RCC 7860 (cell line): ENCODE measurements around the gene SNX2.
"Not testable (repeated sequence)": the region's sequence is repeated elsewhere in the genome, so short reads cannot be mapped to it uniquely, and the experiment has no call there.

ENCODE experiments used
- DNase-seq: peaks from one replicate; pipeline ENCODE4 v3.0.0-alpha.2; 2015; ENCODE audit warnings: low spot score
- FAIRE-seq: peaks from 2 replicates; lab custom pipeline; 2012; peaks lifted over from hg19 to GRCh38; lab: Jason Lieb, UNC

The SNX2 gene, protein sequence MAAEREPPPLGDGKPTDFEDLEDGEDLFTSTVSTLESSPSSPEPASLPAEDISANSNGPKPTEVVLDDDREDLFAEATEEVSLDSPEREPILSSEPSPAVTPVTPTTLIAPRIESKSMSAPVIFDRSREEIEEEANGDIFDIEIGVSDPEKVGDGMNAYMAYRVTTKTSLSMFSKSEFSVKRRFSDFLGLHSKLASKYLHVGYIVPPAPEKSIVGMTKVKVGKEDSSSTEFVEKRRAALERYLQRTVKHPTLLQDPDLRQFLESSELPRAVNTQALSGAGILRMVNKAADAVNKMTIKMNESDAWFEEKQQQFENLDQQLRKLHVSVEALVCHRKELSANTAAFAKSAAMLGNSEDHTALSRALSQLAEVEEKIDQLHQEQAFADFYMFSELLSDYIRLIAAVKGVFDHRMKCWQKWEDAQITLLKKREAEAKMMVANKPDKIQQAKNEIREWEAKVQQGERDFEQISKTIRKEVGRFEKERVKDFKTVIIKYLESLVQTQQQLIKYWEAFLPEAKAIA

DNA sequence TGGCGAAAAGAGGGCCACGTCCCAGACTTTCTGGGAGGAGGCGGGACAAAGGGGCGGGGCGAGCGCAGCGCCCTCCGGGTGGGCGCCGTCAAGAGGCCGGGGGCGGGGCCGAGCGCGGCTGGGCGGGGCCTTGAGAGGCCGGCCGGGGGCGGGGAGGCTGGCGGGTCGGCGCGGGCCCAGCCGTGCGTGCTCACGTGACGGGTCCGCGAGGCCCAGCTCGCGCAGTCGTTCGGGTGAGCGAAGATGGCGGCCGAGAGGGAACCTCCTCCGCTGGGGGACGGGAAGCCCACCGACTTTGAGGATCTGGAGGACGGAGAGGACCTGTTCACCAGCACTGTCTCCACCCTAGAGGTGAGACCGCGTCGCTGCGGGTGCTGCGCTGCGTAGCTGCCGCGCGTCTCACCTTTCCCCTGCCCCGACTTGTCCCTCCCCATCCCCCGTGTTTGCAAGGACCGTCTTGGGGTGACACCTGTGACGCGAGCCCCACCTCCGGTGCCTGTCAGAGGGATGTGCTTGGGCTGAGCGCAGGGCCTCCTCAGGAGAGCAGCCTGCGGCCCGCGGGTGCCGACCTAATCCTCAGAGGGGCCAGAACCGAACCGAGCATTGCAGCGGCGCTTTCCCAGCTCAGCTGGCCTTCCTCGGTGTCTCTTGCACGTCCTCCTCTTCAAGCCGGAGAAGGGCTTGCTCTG, at the start of gene SNX2:
Gene SNX2 (plus strand): TSS at position 220 of the 689 bp plus-strand sequence. CDS start 24 bp downstream, at position 244.
- no peak for FAIRE-seq
- DNase-seq = peak; percentile 48

DNA sequence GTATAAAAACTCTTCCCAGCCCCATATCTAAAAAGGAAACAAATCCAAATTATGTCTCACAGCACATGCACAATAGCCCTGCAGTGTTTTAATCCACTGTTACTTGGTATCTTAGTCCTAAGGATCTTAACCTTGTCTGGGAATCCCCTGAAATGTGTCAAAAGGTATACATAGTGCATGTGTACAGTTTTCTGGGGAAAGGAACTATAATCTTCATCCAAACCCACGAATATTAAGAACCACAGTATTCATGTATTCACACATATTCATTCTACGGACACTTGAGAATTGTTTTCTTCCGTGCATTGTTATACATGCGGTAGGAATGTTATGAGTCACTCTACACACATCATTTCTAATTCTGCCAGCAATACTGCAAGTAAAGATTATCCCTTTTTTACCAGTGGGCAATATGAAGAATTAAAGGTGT, 47.8 kb upstream of the SNX2 start:
- FAIRE-seq (peak; percentile 50), DNase-seq (peak; percentile 13)

DNA sequence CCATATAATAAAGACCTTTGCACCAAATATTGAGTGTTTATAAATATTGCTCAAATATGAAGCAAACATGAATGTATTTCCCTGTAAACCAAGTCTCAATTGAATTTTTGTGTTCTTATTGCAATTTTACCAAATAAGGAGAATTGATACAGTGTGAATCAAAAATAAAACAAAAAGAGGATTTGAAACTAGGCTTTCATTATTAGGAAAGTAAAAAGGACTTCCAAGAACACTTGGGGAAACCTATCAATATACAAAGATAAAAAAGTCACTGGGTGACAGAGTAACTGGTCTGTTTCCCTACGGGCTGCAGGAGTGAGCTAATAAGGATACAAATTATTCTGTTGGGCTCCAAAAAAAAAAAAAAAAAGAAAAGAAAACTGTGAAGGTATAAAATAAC, 44.8 kb upstream of the SNX2 start:
- no peak for FAIRE-seq
- DNase-seq = no peak

DNA sequence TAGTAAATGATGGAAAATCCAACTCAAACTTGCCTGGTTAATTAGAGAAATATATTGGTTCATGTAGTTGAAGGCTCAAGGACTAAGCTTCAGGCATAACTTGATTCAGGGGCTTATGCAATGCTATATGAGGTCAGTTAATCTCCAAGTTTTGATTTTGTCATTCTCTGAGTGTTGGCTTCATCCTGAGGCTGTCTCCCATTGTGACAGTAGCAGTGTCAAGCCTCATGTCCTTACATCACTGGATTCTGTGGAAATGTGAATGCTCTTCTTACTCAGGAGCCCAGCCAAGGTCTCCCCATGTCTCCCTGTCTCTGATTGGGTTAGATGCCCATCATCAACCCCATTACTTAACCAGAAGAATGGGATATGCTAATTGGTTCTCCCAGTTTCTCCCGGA, 44.4 kb upstream of the SNX2 start:
- DNase-seq (no peak), FAIRE-seq (no peak)

DNA sequence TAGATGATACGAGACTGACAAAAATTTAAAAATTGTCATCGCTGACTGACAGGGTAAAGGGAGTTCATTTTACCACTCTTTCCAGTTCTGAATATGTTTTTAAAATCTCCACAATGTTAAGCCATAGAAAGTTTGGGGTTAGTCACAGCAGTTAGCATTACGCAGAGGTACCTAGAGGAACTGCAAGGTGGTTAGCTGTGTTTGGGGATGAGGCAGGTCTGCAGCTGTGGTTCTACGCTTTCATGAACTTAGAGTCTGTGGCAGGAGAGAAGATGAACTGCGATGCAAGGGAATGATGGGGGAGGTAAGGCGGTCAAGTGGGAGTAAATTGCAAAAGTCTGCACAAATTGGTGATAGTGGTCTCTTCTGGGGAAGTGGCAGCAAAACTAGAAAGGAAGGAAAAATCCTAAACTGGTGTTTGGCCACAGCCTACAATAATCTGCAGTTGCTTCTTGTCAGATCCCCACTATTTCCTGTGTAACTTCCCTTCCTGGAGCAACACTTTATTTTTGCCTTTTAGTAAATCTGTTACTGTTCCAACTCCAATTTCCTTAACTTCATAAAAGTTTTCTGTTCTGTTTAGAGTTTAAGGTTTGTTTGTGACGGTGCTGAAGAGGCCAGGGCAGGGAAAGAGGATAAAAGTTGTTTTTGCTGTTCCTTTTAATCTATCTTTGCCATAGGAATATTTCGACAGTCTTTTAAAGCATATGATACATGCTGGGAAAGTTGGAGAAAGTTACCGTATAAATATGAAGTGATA, 38.6 kb upstream of the SNX2 start:
- DNase-seq (no peak), FAIRE-seq (no peak)

DNA sequence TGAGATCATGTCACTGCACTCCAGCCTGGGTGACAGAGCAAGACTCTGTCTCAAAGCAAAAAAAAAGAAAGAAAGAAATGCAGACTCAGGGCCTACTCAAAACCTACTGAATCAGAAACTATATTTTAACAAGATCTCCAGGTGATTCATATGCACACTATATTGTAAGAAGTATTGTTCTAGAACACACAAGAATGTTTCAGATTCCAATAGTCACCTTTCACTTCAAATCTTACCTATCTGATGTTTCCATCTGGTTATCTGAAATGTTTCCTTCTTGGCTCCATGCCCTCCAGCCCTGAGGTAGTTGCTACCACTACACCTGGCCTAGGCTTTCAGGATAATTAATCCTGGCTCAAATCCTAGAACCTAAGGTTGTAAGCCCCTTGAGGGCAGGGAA, 36.8 kb upstream of the SNX2 start:
- DNase-seq (no peak), FAIRE-seq (no peak)

DNA sequence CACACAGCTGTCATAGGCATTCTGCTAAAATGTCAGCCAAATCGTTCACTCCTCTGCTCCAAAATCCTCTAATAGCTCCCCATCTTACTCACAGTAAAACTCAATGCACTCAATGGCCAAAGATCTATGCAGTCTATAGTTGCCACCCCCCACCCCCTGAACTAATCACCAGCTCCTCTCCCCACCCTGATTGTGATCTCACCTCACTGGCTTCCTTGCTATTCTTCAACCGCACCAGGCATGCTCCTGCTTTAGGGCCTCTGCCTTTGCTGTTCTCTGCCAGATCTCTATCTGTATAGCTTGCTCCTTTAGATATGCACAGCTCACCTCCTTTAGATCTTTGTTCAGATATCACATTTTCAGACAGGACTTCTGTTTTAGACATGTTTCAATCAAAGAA, 33.2 kb upstream of the SNX2 start:
- FAIRE-seq = no peak

DNA sequence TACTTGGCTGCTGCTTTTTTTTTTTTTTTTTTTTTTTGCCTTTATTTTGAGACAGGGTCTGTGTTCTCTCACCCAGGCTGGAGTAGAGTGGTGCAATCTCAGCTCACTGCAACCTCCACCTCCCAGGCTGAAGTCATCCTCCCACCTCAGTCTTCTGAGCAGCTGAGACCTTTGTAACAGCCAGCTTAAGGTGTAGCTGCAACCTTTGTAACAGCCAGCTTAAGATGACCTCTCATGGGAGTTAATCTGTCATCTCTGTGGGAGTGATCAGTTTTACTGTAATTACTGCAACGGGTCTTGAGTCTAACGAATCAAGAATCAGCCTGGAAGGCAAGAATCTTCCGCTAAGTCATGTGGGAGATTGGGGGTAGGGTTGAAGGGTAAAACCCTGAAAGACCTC, 31.6 kb upstream of the SNX2 start:
- FAIRE-seq (no peak), DNase-seq (no peak)

More for the DNA sequence above, 33.2 kb upstream of the SNX2 start:
- DNase-seq = no peak

DNA sequence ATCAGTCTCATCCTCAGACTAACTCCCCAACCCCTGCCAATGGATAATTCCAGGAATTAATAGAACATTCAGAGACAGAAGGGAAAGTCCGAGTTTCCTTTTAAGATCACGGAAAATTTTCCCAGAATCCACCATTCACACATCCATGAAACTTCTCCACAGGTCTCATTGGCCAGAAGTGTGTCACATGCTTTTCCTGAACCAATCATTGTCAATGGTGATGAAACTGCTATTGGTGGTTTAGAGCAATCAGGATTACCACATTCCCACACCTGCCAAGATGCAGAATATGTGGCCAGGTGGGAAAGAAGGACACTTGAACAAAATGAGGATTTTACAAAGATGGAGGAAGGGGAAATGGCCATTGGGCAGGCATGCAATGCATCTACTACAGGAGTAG, 29.3 kb upstream of the SNX2 start:
- FAIRE-seq (no peak), DNase-seq (no peak)

DNA sequence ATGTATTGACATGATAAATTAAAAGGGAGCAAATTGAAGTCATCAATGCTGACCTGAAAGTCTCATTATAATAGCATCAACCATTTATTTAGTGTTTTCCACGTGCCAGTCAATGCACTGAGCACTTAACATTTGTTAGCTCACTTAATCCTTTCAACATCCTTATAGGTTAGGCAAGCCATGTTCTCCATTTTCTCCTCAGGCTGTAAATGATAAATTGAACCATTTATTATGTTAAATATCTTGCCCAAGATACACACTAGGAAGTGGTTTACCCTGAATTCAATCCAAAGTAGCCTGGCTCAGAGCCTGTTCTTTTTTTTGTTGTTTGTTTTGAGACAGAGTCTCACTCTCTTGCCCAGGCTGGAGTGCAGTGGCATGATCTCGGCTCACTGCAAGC, 25.0 kb upstream of the SNX2 start:
- no peak for FAIRE-seq
- no peak for DNase-seq

DNA sequence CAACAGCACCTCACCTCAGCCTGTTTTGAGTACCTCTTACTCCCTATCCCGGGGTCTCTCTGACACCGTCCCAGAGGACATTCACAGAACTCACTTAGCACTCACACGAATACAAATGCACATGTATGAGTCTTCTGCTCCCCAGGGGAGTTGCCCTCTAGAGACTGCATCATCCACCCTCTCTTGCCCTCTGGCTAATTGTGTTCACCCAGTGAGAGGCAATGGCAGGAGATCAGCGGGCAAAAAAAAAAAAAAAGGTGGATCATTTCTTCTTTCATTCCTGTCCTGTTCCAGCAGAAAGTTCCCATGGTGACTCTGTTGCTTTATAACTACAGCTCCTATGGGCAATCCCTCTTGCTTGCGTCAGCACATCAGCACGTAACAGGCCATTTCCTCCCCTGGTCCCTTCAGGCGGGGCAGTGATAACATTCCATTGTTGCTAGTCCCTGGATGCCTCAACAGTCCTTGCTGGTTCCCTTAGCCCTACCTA, 23.5 kb upstream of the SNX2 start:
- FAIRE-seq (no peak), DNase-seq (no peak)

DNA sequence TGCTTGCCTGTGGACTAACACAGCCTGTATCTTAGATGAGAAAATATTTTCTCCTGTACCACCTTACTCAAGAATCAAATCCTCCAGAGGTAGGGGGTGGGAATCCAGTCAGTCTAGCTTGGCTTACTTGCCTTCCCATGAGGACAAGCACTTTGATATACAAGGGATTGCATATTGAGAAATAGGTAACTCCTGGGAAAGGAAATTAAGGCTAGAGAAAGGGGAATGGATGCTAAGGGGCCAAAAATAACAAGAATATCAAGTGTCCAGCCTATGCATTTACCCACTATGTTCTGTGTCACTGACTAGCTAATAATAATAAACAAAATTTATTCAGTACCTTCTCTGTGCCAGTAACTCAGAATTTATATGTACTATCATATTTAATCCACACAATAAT, 21.4 kb upstream of the SNX2 start:
- FAIRE-seq (no peak), DNase-seq (no peak)

DNA sequence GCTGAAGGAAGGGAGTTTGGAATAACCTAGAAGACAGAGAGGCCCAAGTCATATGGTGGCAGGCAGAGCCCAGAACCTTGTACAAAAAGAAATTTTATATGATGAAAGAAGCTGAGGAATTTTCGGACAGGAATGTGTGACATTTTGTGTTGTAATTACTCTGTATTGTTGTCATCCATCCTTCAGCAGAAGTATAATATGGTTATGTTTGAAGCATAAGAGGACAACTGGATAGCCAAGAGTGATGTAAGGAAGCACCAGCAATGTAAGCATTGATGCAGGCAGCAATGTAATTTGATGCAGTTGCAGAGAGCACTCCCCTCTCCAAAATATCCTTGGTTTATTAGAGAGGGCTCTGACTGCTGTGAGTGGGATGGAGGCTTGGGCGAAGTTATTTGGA, 19.1 kb upstream of the SNX2 start:
- FAIRE-seq = no peak
- no peak for DNase-seq

DNA sequence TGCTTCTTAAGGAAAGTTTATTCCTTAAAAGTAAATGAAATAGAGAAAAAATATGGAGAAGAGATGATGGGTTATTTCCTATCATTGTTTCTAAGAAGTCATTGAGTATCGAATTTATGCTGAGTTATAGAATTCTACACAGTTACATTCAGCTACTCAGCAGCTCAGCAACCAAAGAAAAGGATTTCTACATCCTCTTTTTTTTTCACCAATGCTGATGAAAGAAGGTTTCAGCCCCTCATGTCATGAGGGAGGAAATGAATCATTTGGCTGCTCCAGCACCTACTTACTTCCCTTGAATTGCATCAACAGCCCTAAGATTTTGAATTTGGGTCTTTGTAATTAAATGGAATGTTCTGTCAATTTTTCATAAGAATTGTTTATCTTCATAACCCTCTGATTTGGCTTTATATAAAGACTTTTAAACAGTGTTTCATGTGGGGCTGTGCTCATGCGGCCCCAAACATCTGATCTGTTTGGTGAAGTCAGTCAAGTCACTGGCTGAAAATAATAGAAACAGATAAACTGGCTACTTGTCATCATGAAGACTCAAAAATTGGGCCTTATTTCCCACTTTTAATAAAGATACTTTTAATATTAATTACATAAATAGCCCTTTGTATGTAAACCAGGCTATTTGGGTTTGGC, 18.5 kb upstream of the SNX2 start:
- no peak for DNase-seq

DNA sequence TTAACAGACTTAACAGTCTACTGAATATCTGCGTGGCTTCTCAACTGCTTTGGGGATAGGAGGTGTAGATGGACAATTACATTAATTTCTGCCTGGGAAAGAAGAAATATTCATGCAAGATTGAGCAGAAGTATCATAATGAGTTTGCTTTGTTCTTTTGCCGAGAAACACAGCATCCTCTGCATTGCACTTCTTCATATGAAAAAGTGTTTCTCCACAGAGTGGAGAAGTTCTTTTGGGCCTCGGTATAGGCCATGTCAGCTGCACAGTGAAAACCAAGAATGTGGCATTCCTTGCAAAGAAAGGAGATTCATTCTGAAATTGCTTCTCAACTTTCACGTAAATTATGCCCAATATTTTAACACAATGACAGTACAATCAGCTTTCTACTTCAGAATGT, 17.6 kb upstream of the SNX2 start:
- DNase-seq (no peak), FAIRE-seq (no peak)

More for the DNA sequence above, 18.5 kb upstream of the SNX2 start:
- FAIRE-seq = no peak

DNA sequence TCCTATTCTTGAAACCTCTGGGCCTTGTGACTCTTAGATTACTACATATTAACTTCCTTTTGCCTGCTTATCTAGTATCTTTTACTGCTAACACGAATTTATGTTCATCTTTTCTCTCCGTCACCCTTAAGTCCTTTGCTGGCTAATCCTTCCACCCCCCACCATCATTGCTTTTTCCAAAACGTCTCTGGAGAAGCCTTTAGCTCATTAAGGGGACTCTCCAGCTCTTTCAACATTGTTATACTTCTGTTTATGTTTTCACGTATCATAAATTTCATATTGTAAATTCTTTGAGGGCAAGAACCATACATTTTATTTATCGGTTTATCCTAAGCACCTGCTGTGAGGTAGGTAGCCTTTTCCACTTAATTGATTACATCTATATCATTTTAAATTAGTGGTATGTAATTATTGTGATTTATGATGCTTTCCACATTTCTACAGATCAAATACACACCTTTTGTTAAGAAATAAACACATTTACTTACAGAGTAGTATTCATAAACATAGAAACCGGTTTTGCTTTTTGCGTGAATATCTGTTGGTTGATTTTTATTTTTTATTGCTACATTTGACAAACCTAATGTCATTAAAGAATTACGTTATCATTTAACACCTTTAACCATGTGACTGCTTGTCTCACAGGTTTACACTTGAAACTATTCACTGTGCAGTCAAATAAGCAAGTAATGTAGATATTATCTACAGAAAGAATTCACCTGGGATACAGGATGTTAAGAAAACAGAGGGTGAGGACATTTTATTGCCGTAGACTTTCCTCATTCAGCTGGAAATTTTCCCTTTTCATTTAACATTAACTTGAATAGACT, 15.4 kb upstream of the SNX2 start:
- no peak for DNase-seq
- no peak for FAIRE-seq

DNA sequence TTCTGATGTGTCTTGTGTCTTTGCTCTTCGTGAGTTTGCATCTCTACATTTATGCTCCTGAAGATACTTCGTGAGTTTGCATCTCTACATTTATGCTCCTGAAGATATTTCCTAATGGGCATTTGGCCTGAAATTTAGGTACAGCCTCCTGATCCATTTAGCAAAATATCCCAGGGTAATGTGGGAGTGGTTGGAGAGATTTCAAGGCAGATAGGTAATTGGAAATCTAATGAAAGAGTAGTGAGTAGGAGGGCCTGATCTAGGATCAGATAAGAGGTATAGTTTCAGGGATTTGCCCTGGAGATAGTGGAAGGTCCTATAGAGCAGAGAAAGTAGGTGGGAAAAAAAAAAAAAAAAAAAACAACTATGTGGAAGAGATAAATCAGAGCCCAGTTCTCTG, 14.6 kb upstream of the SNX2 start:
- DNase-seq (no peak), FAIRE-seq (no peak)

DNA sequence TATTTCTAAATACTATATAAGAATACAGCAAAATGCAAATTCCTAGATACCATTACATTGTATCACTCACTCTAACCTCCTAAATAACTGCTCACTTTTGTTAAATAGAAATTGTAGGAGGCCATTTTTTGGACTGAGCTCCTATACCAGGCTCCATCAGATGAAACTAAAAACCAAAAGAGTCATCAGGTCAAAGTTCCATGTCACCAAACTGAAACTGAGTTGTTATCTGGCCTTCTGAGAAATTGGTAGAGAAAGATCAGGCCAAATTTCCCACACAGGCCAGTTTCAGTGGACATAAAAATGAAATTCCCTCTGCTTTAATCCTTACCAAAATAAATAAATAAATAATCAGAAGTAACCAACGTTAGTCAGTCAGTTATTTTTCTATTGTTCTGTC, 13.8 kb upstream of the SNX2 start:
- FAIRE-seq (no peak), DNase-seq (no peak)

DNA sequence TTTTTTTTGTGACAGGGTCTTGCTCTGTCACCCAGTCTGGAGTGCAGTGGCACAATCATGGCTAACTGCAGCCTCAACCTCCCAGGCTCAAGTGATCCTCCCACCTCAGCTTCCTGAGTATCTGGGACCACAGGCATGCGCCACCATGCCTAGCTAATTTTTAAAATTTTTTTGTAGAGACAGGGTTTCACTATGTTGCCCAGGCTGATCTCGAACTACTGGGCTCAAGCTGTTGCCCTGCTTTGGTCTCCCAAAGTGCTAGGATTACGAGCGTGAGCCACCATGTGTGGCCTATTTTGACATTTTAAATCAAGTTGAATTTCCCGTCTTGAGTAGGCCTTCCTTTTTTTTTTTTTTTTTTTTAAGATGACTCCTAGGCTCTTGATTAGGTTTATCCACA, 13.0 kb upstream of the SNX2 start:
- not testable (repeated sequence) for DNase-seq, FAIRE-seq

DNA sequence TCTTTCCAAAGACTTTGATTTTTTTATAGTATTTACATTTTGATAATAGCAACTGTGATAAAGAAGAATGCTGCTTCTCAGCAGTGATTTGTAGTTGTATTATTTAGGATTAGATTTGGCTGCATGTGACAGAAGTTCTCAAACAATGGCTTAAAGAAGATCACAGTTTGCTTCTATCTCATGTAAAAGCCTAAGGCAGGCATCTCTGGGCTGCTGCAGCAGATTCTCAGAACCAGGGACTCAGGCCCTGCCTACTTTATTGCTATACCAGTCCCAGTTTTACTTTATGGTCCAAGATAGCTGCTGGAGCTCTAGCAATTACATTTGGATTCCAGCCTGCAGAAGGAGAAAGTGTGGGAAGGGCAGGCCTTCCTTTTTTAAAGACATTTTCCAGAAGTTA, 8.8 kb upstream of the SNX2 start:
- FAIRE-seq = no peak
- DNase-seq = no peak
